ENCODE results near the gene ITGB3.

GRCh38 chr17:47252766-47253512 is 688 bp upstream of the ITGB3 start:
- TF ChIP-seq EZH2 (IDR thresholded peaks at IDR 0.05; ENCODE audit: insufficient read depth, poor library complexity, severe bottlenecking) (no peak), EZH2phosphoT487 (IDR thresholded peaks at IDR 0.05; ENCODE audit: insufficient read depth, low read depth) (no peak)

All from GM23248 (cell line).